HG02852 (cell line): ENCODE data around the gene LRRN4CL.
"Not testable (repeated sequence)": the region's sequence is repeated elsewhere in the genome, so short reads cannot be mapped to it uniquely, and the experiment has no call there.

Experiments used
- ATAC-seq: cut with Tn5 transposase; IDR thresholded peaks from one replicate; pipeline ENCODE4 v1.9.1; 2021; ENCODE audit warnings: mild to moderate bottlenecking, moderate library complexity; ENCODE audit not compliant: unreplicated experiment

LRRN4CL gene

DNA sequence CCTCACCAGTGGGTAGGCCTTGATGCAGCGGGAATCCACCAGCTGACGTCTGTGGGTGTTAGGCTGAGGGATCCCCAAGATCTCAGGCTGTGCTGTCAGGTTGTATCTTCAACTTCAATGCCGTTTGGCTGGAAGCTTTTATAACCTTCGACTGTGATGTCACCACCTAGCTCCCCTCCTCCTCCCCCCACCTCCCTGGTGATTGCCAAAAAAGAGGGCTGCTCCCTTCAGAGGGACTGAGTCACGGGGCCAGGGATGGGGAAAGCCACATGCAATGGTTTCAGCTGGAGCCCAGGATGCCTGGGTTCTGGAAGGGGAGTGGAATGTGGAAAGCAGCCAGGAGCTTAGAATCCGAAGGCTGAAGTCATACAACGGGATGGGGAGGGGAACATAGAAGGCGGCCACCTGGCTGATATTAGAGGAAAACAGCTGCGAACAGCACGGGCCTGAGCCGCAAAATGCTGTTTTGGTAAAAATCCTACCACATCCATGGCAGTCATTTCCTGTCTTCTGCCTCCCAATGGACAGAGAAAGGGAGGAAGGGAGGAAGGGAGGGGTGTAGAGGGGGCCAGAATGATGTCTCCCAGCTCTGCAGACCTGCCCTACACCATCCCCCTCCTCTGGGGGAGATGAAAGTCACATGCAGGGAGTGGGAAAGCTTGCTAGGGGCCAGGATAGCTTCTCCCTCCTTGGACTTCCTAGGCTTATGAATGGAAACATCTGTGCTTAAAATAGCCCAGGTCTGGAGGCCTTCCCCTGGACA lies at the start of gene LRRN4CL:
Gene LRRN4CL, minus strand, starts transcription at position 110 of the 763 bp plus-strand sequence. CDS start 1,022 bp downstream, outside the sequence.
- no peak for ATAC-seq

- no peak for ATAC-seq
Measured at GRCh38 chr11:62737196-62737595, 47.9 kb upstream of the LRRN4CL start.

- ATAC-seq: no peak
Measured at GRCh38 chr11:62732830-62733229, 43.5 kb upstream of the LRRN4CL start.

- not testable (repeated sequence) for ATAC-seq
Measured at GRCh38 chr11:62730076-62730475, 40.7 kb upstream of the LRRN4CL start.

DNA sequence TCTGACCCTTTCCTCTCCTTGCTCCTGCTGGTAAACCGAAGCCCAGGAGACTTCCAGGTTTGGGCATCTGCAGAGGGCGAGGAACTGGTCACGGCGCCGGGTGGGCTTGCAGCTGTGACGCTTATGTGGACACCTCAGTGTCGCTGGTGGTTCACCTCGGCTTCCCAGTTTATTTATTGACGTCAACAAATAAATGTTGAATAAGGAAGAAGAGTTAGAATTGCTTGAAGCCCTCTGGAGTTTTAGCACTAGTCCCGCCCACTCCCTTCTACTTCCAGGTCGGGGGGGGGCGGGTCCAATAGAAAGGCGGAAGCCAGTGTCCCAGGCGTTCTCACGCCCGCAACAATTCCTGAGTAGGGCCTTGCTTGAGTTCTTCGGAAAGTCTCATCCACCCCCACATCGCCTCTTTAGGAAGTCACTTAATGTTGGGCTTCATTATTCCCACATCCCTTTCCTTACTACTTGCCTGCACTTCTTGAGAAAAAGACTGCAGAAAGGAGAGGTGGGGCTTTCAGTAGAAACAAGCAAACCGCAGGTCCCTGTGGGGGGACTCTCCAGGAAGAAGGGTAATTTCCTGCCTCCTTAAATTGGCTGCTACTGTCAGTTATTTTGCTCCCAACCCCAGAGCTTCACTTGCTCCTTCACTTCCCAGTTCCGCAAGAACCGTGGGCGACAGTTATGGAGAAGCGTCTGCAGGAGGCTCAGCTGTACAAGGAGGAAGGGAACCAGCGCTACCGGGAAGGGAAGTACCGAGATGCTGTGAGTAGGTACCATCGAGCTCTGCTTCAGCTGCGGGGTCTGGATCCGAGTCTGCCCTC lies 39.0 kb upstream of the LRRN4CL start, which contains the start of gene TTC9C:
Gene TTC9C, plus strand, starts transcription at position 316 of the 818 bp plus-strand sequence. Its CDS starts 363 bp downstream, at position 679.
- peak; percentile 20 for ATAC-seq

DNA sequence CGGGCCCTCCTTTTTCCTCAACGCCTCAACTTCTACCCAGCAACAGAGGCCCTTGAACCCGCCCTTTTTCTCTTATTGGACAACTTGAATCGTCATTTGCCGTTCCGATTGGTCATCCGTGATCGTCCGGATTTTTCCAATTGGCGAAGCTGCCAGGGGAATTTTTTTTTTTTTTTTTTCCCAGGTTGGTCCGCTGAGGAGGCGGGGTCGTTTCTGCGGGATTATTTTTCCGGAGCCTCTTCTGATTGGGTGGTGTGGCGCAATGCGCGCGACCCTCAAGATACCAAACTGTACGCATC lies 38.5 kb upstream of the LRRN4CL start:
- ATAC-seq: peak; percentile 39

DNA sequence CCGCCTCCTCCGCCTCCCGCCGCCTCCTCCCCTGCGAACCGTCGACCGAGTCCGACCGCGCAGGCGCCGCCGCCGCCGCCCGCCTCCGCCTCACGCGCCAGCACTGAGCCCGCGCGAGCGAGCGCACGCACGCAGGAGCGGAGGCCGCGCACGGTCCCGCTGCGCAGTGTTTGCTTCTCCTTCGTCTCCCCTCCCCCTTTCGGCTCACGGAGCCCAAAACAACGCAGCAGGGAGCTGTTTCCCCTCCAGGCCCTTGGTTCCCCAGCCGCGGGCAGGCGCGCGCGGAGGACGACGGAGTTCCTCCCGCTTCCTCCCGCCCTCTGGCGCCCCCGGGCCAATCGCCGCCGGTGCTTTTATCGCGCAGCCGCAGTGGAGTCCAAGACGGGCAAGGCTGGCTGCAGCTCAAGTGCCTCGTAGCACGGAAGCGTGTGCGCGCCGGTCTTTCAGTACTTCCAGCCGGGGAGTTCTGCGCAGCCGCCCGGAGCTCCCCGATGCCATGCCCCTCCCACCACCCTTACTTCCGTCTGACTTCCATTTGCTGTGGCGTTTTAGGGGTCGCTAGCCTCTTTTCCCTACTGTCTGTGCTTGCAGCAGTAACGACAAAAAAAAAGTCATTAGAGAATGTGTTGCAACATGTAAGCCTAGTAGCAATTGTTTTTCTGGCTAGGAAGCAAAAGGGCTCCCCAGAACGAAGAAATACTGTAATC lies 38.0 kb upstream of the LRRN4CL start, which contains the start of gene HNRNPUL2:
Gene HNRNPUL2, minus strand, starts transcription at position 293 of the 707 bp plus-strand sequence. CDS start 301 bp downstream, outside the sequence.
- peak; percentile 64 for ATAC-seq

DNA sequence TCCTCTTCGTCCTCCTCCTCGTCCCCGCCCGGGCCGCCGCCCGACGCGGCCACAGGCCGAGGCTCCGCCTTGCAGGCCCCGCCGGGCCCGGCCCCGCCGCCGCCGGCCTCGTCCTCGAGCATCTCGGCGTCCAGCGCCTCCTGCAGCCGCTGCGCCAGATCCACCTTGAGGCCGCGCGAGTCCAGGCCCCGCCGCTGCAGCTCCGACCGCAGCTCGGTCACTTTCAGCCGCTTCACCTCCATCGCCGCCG lies 37.5 kb upstream of the LRRN4CL start:
- peak; percentile 14 for ATAC-seq

GRCh38 chr11:62726156-62726914 lies 37.0 kb upstream of the LRRN4CL start:
- ATAC-seq: no peak

DNA sequence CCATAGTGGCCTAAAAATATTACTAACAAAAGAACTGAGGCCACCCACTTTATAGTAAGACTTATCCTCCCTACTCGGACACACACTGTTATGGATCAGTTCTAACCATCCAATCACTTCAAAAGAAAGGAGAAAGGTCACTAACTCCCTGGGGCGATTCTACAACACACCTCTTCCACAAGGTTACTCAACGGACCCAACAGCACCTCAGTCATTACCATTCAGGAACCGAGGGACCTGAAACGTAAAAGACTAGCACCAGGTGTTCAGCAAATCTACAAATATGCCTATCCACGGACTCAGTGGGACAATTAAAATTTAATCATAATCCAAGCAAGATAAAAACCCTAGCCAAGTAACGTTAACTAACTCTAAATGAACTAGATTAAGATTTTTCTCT lies 36.3 kb upstream of the LRRN4CL start:
- ATAC-seq: no peak

DNA sequence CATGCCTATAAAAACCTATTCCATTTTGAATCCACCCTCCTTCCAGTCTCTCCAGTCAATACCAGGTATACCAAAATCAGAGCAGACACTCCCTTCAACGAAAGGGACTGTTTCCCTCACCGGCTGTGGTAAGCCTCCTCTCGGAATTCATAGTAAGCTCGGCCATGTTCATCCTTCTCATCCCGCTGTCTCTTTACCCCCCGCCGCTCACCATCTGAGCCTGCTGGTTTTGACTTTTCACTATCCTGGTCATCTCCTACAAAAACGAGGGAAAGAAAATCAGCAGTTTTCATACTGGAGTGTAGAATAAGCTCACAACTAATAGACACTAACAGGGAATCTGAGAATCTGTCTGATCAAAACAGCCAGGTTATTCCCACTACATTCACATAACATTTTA lies 34.8 kb upstream of the LRRN4CL start:
- ATAC-seq: no peak

DNA sequence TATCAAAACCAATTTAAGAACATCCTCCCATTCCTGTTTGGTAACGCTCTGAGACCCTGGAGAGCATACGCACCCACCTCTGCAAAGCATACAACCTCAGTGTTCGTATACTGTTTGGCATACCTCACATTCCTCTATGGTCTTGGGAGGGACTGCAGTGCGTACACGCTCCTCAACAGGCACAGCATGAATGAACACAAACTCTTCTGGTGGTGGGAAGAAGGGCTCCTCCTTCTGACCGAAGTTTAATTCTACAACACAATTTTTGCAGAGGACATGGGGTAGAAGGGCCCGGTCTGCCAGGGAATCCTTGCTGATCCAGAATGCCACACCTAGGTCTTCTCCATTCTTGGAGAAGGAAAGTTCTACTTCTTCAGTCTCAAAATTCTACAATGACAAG lies 32.7 kb upstream of the LRRN4CL start:
- ATAC-seq: no peak

- ATAC-seq: no peak
Measured at GRCh38 chr11:62719302-62719978, 30.1 kb upstream of the LRRN4CL start.

GRCh38 chr11:62716816-62717215 lies 27.5 kb upstream of the LRRN4CL start:
- no peak for ATAC-seq

DNA sequence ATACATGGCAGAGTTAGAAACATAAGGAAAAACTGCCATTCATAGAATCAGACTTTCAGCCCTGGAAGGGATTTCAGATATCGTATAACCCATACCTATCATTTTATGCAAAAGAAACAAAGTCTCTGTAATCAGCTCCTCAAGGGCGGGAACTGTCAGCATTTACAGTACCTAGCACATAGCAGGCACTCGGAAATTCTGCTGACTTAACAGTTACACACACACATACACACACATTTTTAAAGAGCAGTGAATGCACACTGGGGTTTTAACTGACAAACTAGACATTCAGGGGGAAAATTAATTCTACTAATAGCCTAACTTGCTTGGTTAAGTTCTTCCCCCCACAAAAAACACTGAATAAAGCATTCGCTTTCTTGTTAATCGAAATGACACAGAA lies 26.9 kb upstream of the LRRN4CL start:
- no peak for ATAC-seq

DNA sequence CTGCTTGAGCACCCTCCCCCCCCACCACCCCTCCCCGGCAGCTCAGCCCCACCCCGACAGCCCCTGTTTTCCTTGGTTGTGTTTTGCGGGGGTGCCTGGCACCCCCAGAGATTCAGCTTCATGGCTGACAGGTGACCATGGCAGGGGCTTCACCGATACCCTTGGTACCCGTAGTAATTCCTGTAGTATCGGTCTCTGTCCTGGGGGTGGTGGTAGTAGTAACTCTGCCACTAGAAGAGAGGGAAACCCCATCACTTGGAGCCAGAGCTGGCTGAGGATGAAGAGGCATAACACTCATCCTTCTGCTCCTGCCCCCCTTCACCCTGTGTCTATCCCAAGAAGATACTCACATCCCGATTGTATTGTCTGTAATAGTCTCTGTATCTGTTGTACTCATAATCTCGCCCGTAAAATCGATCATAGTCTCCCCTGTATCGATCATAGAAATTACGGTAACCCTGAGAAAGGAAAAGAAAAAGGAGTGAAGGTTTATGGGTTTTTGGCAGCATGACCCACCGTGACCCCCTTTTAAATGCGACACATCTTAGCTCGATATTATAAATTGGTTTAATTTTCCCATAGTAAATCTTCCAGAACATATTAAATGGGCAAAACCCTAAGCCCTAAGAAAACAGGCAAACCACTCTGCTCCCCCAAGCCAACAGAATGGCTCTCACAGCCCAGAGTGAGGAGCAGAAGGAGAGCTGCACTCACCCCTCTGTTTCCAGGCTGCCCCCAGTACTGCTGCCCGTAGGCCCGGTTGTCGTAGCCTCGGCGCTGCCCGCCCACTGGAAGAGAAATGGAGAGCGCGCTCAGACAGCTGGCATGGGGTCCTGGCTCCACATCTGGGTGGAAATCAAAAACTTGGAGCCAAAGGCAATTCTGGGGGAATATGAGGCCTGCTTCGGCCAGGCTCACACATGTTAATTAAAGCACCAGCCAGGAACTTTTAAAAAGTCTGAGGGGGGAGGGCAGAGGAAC lies 26.1 kb upstream of the LRRN4CL start:
- ATAC-seq: no peak

DNA sequence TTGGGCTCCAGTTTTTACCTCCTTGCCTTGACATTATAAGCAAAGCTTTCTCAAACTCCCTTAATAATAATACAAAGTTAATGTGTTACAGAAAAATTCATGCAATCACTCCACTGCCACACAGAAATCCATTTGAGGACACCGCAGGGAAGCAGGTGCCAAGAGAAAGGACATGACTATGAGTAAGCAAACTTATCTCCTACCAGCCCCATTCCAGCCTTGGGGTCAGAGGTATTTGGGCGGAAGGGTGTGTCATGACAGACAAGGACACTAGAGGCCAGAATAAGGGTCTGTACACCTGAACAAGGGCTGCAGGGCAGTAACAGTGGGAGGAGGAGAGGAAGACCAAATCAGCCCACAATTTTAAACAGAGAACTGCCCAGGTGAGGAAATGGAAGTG lies 24.0 kb upstream of the LRRN4CL start:
- ATAC-seq: no peak

- no peak for ATAC-seq
Measured at GRCh38 chr11:62712861-62713260, 23.5 kb upstream of the LRRN4CL start.

- no peak for ATAC-seq
Measured at GRCh38 chr11:62712276-62712812, 23.0 kb upstream of the LRRN4CL start.
